ENCODE measurements around the gene URB1.
"Not testable (repeated sequence)": the region's sequence is repeated elsewhere in the genome, so short reads cannot be mapped to it uniquely, and the experiment has no call there.

The URB1 gene

DNA sequence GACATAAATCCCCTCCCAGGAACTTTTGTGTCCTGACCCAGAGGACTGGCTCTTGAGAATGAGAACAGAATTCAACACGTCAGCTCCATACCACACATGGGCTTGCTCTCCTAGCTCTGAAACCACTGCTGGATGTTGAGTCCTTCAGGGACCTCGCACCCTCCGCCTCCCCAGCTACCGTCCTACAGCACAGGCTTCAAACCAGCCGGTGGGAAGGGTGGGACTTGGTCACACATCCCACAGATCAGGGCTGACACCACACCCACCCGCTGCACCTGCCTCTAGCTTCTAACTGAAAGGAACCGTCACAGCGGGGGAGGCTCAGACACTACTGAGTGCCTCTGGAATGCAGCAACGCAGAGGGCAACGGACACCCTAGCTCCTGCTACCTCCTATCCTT is 70.1 kb downstream of the URB1 start:
- in situ Hi-C loops (cut with MboI; ENCODE audit: low sequenced_read_pairs): no loop called here

DNA sequence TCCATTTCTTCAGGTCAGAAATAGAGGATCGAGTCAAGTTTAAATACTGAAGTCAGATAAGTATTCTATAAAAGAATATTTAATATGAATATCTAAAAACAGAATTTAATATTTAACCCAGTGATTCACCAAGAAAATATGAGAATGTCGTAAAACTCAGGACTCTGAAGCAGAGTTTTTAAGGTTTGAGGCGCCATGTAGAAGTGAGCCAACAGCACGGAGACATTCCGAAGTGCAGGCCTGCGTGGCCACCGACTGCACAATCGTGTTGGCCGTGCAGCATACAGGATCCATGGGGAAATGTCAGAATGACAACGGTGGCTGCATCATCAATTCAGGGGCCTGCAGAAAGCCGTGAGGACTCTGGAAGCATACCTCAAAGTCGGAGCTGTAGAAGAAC is 70.7 kb downstream of the URB1 start:
- in situ Hi-C loops (cut with MboI; ENCODE audit: low sequenced_read_pairs): no loop called here

DNA sequence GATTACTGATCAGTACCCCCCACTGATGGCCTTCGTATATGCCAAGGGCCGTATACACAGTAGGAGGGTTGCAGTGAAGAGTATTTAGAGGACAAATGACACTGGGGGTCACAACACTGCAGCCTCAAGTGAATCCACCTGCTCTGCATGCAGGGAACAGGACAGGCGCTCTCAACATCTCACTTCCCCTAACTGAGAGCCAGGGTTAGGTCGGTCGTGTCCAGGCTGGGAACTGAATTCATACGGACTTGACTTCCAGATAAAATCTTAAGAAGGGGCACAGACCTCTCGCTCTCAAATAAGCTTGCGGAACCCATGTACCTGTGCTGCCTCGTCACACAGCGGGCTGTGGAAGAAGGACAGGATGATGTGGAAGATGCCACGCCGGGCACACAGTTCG is 71.3 kb downstream of the URB1 start:
- in situ Hi-C loops (cut with MboI; ENCODE audit: low sequenced_read_pairs): no loop called here

DNA sequence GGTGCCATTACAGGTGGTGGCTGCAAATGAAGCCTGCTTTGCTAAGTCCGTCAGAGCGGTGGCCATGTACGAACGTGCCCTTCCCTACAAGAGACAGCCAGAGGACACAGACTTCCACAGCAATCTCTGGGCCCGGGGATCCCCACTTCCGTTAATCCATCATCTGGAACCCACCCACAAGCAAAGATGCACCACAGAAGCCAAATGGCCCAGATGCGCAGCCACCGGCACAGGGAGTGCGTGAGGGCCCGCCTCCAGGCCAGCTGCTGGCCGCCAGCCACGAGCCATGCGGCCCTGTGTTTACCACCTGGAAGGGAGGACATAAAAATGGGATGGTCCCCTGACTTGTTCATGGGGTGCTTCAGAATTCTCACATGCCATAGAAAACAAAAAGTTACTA is 72.1 kb downstream of the URB1 start:
- in situ Hi-C loops (cut with MboI; ENCODE audit: low sequenced_read_pairs): no loop called here

DNA sequence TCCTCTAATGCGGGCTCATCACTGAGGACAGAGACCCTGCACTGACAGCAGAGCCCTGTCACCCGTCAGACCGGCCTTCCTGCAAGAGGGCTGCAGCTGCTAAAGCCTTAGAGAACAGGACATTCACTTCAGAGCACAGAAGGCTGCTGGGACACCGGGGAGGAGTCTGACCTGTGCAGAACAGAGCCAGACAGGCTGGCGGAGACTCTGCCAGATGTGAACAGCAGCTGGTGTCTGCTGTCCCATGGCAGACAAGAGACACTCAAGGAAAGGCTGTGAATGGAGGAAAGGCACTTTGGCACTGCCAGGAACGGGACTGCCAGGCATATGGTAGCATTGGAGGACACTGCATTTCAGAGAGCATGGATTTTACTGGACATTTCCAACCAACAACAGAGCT is 72.8 kb downstream of the URB1 start:
- in situ Hi-C loops (cut with MboI; ENCODE audit: low sequenced_read_pairs): no loop called here

DNA sequence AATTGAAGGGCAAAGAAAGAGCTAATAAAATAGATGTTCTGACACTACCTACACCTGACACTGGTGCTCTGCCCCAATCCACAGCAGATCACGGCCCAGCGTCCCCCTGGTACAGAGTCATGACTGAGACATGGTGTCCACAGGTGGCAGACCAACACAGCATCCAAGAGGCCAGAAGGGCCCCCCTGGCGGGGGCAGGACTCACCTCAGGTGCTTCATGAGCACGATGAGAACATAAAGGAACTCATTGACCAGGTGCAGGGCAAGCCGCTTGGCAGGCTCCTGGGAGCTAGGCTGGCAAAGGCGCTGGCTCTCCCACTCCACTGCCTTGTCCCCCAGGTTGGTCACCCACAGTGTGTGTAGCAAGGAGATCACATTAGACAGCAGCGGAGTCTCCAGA is 73.8 kb downstream of the URB1 start:
- in situ Hi-C loops (cut with MboI; ENCODE audit: low sequenced_read_pairs): no loop called here

DNA sequence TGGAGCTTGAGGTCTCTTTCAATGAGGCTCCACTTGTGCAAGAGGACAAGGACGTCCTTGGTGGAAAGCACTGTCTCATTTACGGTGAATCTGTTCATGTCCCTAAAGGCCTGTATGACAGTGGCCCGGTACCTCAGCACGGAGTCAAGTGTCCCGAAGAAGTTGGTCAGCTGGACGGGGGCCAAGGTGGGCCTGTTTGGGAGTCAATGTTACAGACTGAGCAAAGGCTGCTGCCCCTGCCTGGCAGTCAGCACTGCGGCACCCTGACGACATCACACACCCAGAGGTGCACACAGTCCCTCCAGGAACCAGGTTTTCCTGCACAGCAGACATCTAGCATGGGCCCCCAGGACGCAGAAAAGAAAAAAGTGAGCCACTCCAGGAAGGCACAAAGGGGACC is 75.1 kb downstream of the URB1 start:
- in situ Hi-C loops (cut with MboI; ENCODE audit: low sequenced_read_pairs): no loop called here

DNA sequence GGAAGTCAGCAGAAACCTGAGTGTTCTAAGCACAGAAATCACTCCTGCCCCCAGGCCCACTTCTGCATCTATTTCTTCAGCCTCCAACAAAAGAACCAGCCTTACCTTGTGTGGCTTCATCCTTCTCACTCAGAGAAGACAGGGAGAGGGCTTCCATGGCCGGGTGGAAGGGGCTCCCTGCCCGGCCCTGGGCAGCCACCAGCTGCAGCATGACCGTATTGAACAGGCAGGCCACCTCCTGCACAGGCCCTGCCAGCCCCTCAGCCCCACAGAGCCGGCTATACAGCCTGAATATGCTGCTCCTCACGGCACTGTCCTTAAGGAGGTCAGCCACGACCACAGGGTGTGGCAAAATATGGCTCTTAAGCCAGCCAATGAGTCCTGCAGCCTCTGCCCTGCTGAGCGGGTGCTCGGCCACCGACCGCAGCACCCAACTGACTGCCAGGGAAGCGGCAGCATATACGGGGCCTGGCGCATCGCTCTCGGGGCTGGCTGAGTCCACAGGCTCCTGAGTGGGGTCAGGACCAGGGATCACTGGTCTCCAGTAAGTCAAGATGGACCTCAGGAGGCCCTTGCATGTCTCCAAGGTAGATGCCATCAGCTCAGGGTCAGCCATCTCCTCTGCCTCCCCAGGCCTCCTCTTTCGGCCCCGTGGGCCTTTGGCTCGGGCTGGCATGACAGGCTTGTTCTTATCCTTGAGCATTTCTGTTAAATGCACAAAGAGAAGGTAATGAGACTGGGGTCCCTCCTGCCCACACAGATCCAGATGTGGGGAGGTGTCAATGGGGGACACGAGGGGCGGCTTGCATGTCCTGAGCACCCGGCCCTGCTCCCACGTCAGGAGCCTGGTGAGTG is 76.2 kb downstream of the URB1 start:
- in situ Hi-C loops (cut with MboI; ENCODE audit: low sequenced_read_pairs): no loop called here

DNA sequence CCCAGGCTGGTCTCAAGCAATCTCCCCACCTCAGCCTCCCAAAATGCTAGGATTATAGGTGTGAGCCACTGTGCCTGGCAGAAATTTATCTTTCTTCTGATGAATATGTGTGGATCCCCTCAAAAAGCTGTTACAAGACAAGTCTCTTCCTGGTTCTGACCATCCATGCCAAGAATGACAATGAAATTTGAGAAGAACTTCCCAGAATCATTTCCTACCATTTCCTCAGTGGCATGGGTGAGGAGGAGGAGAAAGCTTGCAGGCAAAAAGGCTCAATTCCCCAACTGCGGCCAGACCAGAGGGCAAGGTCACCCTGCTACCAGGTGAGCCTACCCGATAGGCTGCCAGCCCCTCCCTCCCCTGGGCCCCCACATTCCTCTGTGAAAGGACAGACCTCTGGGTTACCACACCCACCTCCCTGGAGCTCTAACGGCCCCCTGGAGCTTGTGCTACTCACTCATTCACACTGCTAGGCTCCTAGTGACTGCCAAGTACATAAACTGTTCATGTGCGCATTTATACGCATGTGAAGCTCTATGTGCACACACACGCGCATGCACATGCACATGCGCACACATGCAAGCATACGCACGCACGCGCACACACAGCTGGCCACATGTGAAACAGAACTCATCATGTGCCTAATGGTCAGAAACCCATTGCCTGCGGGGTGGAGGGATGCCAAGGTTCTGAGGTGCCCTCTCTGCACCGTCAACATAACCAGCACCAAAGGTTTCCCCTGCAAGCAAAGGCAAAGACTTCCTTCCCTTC is 77.1 kb downstream of the URB1 start:
- in situ Hi-C loops (cut with MboI; ENCODE audit: low sequenced_read_pairs): no loop called here

DNA sequence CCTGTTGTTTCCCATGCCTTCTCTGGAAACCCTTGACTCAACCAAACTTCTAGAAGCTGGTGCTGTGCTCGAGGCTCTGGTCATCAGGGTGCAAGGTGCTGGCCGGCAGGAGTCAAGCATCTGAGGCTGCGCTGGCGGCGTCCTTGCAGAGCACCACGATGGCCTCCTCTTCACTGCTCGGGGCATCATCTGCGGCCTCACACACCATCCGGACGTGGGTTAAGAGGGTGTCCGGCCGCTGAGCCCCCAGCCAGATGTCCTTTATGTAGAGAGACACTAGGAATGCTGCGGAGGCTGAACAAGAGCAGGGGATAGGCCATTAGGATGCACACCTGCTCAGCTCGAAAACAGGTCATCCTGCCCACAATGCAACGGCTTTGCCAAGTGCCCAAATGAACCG is 78.0 kb downstream of the URB1 start:
- in situ Hi-C loops (cut with MboI; ENCODE audit: low sequenced_read_pairs): no loop called here

DNA sequence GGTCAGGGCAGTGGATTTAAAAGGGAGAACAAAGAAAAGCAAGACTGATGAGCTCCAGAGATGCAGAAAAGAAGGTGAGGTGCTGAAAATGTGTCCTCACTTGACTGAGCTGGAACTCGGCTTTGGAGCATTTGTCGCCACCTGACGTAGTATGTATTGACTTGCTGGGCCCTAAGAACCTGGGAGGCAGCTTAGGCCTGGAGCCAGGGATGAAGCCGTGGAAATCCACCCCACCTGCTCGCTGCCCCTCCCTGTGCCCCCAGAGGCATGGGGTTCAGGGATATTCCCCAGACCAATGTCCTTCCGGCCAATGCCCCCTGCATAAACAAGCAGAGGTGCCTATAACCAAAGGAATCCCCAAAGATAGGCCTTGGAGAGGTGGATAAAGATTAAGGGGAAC is 79.8 kb downstream of the URB1 start:
- in situ Hi-C loops (cut with MboI; ENCODE audit: low sequenced_read_pairs): no loop called here

DNA sequence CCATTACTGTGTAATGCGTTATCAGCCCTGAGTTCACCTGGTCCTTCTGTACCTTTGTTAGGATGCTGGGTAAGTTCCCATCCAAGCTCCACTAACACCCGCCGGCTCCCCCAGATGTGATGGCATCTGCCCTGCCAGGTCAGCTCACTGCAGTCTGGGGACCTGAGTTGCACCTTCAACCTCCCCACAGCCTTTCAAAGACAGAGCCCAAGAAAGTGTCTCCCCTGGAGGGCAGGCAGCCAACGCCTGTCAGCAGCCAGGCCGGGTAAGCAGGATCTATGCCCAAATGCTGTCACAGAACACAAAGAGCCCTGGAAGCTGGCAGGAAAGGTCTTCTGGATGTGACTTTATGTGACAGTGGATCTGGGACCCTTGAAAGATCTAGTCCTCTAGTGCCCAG is 80.5 kb downstream of the URB1 start:
- in situ Hi-C loops (cut with MboI; ENCODE audit: low sequenced_read_pairs): no loop called here

DNA sequence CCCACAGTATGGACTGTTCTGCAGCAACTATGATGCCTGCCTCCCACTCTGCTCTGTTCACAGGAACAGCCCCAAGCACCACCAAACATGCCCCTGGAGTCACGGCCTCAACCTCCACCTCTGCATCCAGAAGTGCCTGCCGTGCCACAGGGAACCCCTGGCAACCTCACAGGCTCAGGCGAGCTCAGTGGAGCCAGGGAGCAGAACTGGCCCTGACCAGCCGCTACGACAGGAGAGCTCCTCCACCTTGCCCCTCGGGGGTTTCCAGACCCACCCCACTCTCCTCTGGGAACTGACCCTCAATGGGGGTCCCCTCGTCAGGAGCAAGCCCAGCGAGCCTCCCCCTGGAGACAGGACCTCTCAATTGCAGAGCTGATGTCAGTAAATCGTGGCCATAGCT is 81.2 kb downstream of the URB1 start:
- in situ Hi-C loops (cut with MboI; ENCODE audit: low sequenced_read_pairs): no loop called here

DNA sequence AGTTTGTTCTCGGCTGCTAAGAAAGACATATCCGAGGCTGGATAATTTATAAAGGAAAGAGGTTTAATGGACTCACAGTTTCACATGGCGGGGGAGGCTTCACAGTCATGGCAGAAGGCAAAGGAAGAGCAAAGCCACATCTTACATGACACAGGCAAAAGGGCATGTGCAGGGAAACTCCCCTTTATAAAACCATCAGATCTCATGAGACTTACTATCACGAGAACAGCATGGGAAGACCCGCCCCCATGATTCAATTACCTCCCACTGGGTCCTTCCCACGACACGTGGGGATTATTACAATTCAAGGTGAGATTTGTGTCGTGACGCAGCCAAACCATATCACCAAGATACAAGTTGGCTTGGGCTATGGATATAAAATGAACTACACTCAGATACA is 81.8 kb downstream of the URB1 start:
- in situ Hi-C loops (cut with MboI; ENCODE audit: low sequenced_read_pairs): not testable (repeated sequence)

DNA sequence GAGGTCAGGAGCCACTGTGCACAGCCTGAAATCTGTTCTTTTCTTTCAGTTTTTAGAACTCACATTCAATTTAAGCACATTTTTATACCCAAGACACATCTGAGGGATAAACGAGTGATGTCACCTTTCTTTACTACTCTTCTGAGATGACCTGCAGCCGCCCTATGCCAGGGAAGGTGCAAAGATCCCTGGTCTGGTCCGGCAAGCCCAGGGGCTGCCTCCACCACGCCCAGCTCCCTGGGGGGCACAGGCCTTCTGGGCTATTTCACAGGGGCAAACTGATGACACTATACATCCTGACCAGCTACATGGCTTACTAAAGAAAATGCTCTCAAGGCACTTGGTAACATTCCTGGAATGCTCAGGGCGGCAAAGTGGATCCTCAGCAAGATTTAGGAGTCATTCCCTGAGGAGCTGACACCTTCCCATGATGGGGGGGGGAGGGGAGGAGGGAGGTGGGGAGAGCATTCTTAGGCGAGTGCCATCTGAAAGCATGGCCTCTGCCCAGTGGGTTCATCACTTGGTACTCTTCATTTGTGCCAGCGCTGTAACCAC is 82.8 kb downstream of the URB1 start:
- in situ Hi-C loops (cut with MboI; ENCODE audit: low sequenced_read_pairs): no loop called here

DNA sequence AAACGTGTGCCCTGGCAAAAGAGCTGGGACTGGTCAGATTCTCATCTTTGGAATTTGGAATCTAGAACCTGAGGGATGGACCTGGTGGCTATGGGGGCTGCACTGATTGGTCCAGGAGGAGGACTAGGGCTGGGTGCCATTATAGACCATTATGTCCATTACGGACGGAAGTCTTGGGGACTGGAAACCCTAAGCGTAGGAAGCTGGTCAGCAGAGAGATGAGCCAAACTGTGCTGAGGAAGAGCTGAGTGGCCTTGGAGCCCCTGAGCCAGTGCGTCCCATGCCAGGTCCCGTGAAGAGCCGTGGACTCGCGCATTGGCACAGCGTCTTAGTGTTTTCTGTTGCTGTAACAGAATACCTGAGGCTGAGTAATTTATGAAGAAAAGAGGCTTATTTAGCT is 84.1 kb downstream of the URB1 start:
- in situ Hi-C loops (cut with MboI; ENCODE audit: low sequenced_read_pairs): no loop called here

DNA sequence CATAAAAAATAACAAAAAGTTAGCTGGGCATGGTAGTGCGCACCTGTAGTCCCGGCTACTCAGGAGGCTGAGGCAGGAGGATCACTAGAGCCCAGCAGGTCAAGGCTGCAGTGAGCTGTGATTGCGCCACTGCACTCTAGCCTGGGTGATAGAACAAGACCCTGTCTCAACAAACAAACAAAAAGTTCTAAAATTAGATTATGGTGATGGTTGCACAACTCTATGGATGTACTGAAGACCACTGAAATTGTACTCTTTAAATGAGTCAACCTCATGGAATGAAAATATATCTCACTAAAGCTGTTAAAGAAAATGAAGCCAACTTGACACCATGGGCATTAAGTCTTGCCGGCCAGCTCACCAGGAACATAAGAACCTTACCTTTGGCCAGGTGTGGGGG is 85.1 kb downstream of the URB1 start:
- in situ Hi-C loops (cut with MboI; ENCODE audit: low sequenced_read_pairs): no loop called here

DNA sequence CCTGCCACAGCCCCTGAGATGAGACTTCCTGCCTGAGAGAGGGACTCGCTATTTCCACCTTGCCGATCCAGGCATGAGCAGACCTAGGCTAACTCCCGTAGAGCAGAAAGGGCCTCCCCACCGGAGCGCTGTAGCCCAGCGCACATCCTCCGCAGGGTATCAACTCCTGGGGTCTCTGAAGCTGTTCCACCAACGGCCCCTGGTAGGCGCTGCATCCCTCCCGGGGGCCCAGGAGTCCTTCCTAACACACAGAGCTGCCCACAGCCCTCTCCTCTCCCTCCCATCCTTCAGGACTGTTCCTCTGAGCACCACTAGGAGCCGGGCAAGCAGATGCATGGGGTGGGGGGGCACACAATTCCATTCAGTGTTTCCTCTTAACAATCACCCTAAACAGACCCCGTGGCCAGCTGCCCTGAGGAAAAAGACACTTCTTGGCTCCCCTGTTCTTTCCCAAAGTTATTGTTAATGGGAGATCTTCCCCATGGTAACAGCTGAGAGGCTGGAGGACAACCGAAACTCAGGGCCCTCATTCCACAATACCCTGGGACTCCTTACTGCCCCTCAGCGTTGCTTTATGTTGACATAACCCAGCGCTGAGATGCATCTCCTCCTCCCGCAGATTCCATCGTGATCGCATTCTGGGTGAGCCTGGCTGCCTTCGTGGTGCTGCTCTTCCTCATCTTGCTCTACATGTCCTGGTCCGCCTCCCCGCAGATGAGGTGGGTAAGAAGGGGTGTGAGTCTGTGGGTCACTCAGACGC is 86.6 kb downstream of the URB1 start:
- in situ Hi-C loops (cut with MboI; ENCODE audit: low sequenced_read_pairs): no loop called here

DNA sequence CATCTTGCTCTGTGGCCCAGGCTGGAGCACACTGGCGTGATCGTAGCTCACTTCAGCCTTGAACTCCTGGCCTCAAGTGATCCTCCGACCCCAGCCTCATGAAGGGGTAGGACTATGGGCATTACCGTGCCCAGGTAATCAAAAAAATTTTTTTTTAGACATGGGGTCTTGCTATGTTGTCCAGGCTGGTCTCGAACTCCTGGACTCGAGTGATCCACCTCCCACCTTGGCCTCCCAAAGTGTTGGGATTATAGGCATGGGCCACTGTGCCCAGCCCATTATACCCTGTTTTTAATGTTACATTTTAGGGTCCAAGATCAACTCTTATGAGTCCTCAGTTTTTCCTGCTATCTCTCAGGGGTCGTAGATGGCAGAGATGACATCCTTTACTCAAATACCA is 87.8 kb downstream of the URB1 start:
- in situ Hi-C loops (cut with MboI; ENCODE audit: low sequenced_read_pairs): no loop called here

DNA sequence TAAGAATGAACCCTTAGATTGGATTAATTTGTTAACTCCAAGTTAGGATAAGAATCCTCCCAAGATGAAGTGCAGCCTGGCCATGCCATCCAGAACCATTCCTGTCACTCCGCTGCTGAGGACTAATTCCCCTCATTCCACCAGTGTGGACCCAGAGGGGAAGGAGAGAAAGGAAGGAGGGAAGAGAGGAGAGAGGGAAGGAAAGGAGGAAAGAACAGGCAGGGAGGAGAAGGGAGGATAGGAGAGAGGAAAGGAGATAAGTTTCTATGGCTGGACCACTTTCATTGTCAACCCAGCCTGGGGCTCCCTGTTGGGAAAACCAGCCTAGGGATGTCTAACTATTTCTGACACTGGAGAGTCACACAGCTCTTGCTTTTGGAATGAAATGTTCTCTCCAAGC is 89.4 kb downstream of the URB1 start:
- in situ Hi-C loops (cut with MboI; ENCODE audit: low sequenced_read_pairs): no loop called here

DNA sequence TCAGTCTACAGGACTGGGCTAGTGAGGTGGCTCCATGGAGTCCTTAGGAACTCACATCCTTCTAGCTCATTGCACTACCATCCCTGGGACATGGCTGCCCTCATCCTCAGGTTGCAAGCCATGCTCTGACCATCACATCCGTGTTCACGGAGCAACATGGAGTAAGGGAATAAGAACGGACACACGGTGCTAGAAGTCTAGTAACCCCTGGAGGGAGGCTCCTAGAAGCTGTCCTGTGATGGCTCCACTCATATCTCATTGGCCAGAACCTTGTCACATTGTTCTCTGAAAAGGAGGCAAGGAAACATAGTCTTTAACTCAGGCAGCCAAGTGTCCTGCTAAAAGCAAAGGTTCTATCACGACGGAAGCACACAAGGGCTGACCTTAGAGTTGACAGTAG is 90.3 kb downstream of the URB1 start:
- in situ Hi-C loops (cut with MboI; ENCODE audit: low sequenced_read_pairs): no loop called here
